Progenitor cell of endocrine pancreas (in vitro differentiated cells): ENCODE data around the gene SLC6A6. TPM values are rescaled to one million over a fixed set of nuclear protein-coding genes. Genes with fewer than 3 reads are reported as not detected.

Experiments
- DNase-seq: peaks from one replicate; pipeline ENCODE4 v3.0.0; 2021; ENCODE audit warnings: low spot score; ENCODE audit not compliant: unreplicated experiment
- H3K27ac Mint-ChIP-seq: 2 replicates; pipeline ENCODE4 v1.8.0; 2021; ENCODE audit warnings: mild to moderate bottlenecking, moderate library complexity, mixed read lengths
- H3K27me3 Mint-ChIP-seq: 2 replicates; pipeline ENCODE4 v1.8.0; 2021; ENCODE audit warnings: mixed read lengths
- H3K36me3 Mint-ChIP-seq: 2 replicates; pipeline ENCODE4 v1.8.0; 2022; ENCODE audit warnings: mixed read lengths; ENCODE audit not compliant: insufficient read depth
- H3K4me1 Mint-ChIP-seq: 2 replicates; pipeline ENCODE4 v1.8.0; 2021; ENCODE audit warnings: low read depth, mixed read lengths
- H3K4me3 Mint-ChIP-seq: 2 replicates; pipeline ENCODE4 v1.8.0; 2021; ENCODE audit warnings: low read depth, mild to moderate bottlenecking, moderate library complexity, mixed read lengths
- H3K9me3 Mint-ChIP-seq: 2 replicates; pipeline ENCODE4 v1.8.0; 2021; ENCODE audit warnings: low read depth, mixed read lengths
- total RNA-seq: library from RNA; stranded (reverse); gene quantifications from 2 replicates; pipeline ENCODE4 v1.2.1, GENCODE V29; 2021
- TF ChIP-seq, protein P1 (sequence below): fragments of 200-600 bp; sonication (generic); IDR thresholded peaks from one replicate; pipeline ENCODE4 v1.5.0; 2021; ENCODE audit warnings: antibody characterized with exemption, mild to moderate bottlenecking; ENCODE audit not compliant: unreplicated experiment

SLC6A6 gene
- total RNA-seq, 1 donor from 2014 or later: 23.8 TPM

DNA sequence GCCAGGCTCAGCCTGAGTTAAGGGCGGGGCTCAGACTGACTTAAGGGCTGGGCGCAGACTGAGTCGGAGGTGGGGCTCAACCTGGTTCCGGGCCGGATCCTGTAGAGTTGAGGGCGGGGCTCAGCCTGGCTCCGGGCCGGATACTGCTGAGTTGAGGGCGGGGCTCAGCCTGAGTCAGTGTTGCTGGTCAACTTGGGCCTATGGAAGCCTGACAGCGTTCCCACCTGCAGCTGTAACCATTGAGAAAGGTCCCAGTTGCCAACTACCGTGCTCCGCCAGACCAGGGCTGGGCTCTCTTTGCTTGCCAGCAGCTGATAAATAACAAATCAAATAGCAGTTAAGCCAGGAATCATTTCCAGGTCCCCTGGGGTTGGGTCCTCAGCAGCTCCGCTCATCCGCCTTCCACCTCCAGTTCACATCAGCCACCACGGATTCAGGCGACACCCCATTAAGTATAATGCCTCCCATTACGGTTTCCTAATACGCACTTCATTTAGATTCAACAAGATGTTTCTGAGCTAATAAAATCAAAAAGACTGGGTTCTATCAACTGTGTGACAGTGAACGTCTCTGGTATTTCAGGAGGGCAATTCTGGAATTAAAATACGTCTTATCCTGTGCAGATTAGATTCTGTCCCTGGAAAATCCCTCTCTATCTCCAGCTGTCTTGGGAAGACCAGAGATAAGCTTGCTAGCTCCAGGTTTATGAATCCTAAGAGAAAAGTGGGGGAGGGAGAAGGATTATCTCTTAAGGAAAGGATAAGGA lies 130.5 kb downstream of the SLC6A6 start:
- Mint-ChIP-seq H3K27ac (no peak overlapping the region), H3K4me1 (no peaks in the 10 kb centered on the region), H3K36me3 (peaks cover 1% of the 10 kb centered on the region), H3K4me3 (no peak overlapping the region), H3K27me3 (peaks cover 2% of the 10 kb centered on the region), H3K9me3 (peaks cover 4% of the 10 kb centered on the region)
- DNase-seq: no peak
- TF ChIP-seq, protein P1, sequence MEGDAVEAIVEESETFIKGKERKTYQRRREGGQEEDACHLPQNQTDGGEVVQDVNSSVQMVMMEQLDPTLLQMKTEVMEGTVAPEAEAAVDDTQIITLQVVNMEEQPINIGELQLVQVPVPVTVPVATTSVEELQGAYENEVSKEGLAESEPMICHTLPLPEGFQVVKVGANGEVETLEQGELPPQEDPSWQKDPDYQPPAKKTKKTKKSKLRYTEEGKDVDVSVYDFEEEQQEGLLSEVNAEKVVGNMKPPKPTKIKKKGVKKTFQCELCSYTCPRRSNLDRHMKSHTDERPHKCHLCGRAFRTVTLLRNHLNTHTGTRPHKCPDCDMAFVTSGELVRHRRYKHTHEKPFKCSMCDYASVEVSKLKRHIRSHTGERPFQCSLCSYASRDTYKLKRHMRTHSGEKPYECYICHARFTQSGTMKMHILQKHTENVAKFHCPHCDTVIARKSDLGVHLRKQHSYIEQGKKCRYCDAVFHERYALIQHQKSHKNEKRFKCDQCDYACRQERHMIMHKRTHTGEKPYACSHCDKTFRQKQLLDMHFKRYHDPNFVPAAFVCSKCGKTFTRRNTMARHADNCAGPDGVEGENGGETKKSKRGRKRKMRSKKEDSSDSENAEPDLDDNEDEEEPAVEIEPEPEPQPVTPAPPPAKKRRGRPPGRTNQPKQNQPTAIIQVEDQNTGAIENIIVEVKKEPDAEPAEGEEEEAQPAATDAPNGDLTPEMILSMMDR: no peak

DNA sequence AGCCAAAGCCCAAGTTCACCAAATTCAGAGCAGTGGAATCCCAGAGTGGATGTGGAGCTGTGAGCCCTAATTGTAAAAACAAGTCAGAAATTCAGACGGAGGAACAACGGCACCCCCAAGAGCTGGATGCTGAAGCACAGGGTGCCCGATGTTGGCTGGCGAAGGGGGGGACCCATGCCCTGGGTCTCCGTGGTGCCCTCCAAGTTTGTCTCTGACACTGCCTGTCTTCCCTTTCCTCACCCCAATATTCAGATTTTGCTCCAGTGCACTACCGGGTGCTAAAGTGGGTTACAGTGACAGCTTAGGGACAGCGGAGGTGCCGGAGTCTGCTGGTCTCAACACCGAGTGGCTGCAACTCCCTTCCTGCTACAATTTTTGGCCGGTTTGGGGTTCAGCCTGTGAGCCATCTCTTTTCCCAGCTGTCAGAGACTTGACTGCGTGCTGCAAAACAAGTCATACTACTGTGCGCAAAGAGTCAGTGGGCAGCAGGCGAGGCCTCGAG lies 131.1 kb downstream of the SLC6A6 start:
- Mint-ChIP-seq H3K27ac (no peak overlapping the region), H3K4me1 (no peaks in the 10 kb centered on the region), H3K9me3 (peaks cover 4% of the 10 kb centered on the region), H3K27me3 (no peaks in the 10 kb centered on the region), H3K4me3 (no peak overlapping the region), H3K36me3 (peaks cover 1% of the 10 kb centered on the region)
- DNase-seq: no peak
- TF ChIP-seq, protein P1: no peak

DNA sequence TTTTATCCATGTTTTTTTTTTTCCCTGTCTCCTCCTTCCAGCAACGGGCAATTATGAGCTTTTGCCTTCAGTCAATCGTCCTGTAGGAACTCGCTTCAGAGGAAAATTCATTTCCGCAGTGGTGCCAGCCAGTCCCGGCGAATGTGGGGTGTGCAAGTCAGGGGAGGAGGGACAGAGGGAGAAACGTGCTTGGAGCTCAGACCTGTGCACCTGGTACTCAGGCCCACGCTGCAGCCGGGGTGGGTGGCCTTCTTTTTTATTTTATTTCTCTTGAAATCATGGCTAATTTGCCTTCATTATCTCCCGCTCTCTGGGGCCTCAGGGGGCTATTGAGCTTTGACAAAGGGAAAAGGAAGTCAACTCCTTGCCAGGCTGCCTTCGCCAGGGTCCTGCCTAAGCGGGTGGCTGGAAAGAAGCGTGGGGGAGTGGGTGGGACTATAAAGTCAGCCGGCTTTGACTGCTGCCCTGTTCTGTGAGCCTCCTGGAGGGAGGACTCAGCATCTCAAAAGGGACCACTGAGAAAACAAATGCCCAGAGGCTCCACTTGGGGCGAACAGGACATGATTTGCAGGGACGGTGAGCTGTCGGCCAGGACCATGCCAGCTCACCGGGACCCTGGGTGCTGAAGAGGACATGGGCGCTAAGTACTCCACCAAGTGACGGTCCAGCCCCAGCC lies 132.2 kb downstream of the SLC6A6 start:
- H3K36me3 Mint-ChIP-seq: no peaks in the 10 kb centered on the region
- no peaks in the 10 kb centered on the region for H3K4me1 Mint-ChIP-seq
- no peak overlapping the region for H3K27ac Mint-ChIP-seq

DNA sequence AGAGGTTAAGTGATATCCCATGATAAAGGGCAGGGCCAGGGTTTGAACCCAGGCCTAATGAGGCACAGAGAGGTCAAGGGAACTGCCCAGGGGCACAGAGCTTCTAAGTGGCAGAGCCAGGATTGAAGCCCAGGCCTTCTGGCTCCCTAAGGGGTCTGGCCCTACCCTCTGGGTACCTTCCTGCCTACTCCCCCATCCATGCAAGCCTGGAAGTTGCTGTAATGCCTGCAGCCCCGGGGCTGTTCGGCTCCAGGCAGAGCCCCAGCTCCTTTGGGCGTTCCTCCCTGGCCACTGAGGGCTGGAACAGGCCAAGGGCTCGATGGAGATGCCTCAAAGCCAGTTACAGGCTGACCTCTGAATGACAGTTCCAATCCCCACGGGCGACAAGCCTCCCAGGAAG lies 133.2 kb downstream of the SLC6A6 start:
- Mint-ChIP-seq H3K36me3 (no peaks in the 10 kb centered on the region), H3K27ac (no peak overlapping the region), H3K9me3 (no peaks in the 10 kb centered on the region), H3K4me3 (no peak overlapping the region), H3K4me1 (no peaks in the 10 kb centered on the region), H3K27me3 (no peaks in the 10 kb centered on the region)
- no peak for DNase-seq
- TF ChIP-seq, protein P1: no peak

More for the DNA sequence above, 132.2 kb downstream of the SLC6A6 start:
- no peaks in the 10 kb centered on the region for H3K27me3 Mint-ChIP-seq
- no peak overlapping the region for H3K4me3 Mint-ChIP-seq
- TF ChIP-seq, protein P1: no peak
- H3K9me3 Mint-ChIP-seq: peaks cover 4% of the 10 kb centered on the region
- no peak for DNase-seq

DNA sequence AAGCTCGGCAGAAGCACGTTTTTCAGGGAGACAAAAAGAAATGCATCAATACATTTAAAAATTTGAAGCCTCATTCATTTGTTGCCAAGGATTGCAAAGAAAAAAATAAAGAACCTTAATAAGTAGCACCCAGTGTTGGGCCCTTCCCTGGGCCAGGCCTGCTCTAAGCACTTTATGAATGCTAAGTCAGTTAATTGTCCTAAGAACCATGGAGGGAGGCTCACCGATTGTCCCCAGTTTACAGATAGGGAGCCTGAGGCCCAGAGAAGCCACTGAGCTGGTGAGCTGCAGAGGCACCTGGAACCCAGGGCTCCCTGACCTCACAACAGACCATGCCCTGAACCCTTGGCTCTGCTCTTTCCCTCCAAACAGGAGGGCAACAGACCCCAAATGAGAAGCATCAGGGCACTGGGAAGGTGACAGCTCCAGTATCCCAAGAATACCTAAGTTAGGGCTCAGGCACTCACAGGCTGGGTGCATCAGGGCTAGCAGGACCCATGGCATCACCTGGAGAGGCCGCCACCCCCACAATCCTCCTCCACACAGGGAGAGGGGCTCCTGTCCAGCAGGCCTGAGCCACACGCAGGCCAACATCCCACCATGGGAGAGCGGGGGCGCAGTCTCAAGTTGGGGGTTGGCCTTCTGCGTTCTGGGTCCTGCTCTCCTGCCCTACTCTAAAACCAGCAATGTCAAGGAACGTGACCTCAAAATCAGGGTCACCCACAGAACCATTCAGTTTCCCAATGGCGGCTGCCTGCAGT lies 133.8 kb downstream of the SLC6A6 start:
- no peaks in the 10 kb centered on the region for H3K27me3 Mint-ChIP-seq
- TF ChIP-seq, protein P1: no peak
- no peak overlapping the region for H3K4me3 Mint-ChIP-seq
- no peaks in the 10 kb centered on the region for H3K4me1 Mint-ChIP-seq
- DNase-seq: no peak
- no peaks in the 10 kb centered on the region for H3K36me3 Mint-ChIP-seq
- no peaks in the 10 kb centered on the region for H3K9me3 Mint-ChIP-seq
- H3K27ac Mint-ChIP-seq: no peak overlapping the region
